SK-MEL-5 (cell line): ENCODE data around the gene ACAA1. TPM values are rescaled to one million over a fixed set of nuclear protein-coding genes. Genes with fewer than 3 reads are reported as not detected.
A peak's percentile ranks its signal among the peaks of the same experiment; 100 is the strongest.
"Not testable (repeated sequence)": the region's sequence is repeated elsewhere in the genome, so short reads cannot be mapped to it uniquely, and the experiment has no call there.

Experiments used
- DNase-seq: peaks from one replicate; pipeline ENCODE4 v3.0.0-alpha.2; 2016; ENCODE audit warnings: low read depth, low spot score
- in situ Hi-C: cut with HindIII; loops from 2 replicates; pipeline ENCODE4 v1.10.0; 2016; ENCODE audit warnings: low sequenced_read_pairs, high pct_unique_total_duplicates, low pct_unique_long_range_greater_than_20kb
- polyA plus RNA-seq, 2 experiments: library from polyadenylated mRNA; depleted of rRNA; stranded (reverse); fragments of >200 nt; gene quantifications; 2 replicates each; pipeline ENCODE4 v1.2.3, GENCODE V29; 2015
- total RNA-seq: library from RNA; depleted of rRNA; stranded (reverse); fragments of >200 nt; shearing (Covaris generic); gene quantifications from 2 replicates; pipeline ENCODE4 v1.2.3, GENCODE V29; 2014; rRNA removed

Gene ACAA1, protein sequence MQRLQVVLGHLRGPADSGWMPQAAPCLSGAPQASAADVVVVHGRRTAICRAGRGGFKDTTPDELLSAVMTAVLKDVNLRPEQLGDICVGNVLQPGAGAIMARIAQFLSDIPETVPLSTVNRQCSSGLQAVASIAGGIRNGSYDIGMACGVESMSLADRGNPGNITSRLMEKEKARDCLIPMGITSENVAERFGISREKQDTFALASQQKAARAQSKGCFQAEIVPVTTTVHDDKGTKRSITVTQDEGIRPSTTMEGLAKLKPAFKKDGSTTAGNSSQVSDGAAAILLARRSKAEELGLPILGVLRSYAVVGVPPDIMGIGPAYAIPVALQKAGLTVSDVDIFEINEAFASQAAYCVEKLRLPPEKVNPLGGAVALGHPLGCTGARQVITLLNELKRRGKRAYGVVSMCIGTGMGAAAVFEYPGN
- 14.1 and 26.2 TPM in 2 replicates for total RNA-seq
- 80.6 and 84.8 TPM in 2 replicates for polyA plus RNA-seq (2015; cell fraction: cytosol; rRNA removed)
- 286 and 300 TPM in 2 replicates for polyA plus RNA-seq (2015; cell fraction: nucleus; rRNA removed)

- in situ Hi-C loops = no loop called here
Measured at GRCh38 chr3:38136777-38137614, at the start of gene ACAA1. Gene ACAA1, minus strand, starts transcription at chr3:38137127. Its CDS starts 92 bp downstream, at chr3:38137035.

GRCh38 chr3:38177181-38177580, 40.3 kb upstream of the ACAA1 start:
- in situ Hi-C loops = no loop called here
- no peak for DNase-seq

More at GRCh38 chr3:38136777-38137614, at the start of gene ACAA1:
- DNase-seq = peak; percentile 99

DNA sequence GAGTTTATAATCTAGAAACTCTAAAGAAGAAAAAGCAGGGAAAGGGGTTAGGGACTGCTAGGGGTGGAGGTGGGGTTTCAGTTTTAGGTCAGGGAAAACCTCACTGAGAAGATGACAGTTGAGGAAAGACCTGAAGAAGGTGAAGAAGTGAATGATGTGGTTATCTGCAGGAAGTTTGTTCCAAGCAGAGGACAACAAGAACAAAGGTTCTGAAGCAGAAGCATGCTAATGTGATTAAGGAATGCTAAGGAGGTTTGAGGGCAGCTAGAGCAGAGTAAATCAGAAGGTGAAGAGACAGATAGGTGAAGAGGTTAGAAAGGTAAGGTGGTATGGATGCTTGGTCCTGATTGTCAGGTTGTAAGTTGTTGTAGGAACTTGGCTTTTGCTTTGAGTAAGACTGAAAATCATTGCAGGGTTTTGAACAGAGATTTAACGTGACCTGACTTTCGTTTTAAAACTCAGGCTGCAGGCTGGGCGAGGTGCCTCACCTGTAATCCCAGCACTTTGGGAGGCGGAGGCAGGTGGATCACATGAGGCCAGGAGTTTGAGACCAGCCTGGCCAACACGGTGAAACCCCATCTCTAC, 37.0 kb upstream of the ACAA1 start:
- in situ Hi-C loops = no loop called here
- no peak for DNase-seq

DNA sequence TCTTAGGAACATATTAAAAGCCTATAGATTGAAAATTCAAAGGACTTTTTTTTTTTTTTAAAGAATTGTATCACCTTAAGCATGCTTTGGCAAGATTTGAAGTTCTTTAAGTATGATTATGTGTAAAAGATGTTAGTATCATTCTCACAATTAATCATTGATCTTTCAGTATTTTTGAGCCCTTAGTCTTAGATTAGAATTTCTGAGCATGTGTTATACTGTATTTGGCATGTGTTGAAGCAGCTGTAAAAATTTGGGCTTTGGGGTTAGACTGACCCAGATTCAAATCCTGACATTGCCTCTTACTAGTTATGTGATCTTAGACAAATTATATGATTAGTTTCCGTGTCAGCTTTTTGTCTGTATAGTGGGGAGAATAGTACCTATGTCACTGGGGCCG, 34.7 kb upstream of the ACAA1 start:
- no peak for DNase-seq
- in situ Hi-C loops = no loop called here

- in situ Hi-C loops = no loop called here
Measured at GRCh38 chr3:38170722-38171121, 33.8 kb upstream of the ACAA1 start.

DNA sequence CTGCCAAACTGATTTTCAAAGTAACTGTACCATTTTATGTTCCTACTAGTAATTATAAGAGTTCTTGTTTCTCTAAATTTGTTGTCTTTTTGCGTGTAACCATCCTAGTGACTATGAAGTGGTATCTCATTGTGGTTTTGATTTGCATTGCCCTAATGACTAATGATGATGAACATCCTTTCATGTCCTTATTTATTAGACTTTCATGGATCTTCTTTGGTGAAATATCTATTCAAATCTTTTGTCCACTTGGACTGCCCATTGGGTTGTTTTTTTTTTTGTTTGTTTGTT, 32.0 kb upstream of the ACAA1 start:
- in situ Hi-C loops = no loop called here
- DNase-seq = no peak

More at GRCh38 chr3:38170722-38171121, 33.8 kb upstream of the ACAA1 start:
- DNase-seq = no peak

DNA sequence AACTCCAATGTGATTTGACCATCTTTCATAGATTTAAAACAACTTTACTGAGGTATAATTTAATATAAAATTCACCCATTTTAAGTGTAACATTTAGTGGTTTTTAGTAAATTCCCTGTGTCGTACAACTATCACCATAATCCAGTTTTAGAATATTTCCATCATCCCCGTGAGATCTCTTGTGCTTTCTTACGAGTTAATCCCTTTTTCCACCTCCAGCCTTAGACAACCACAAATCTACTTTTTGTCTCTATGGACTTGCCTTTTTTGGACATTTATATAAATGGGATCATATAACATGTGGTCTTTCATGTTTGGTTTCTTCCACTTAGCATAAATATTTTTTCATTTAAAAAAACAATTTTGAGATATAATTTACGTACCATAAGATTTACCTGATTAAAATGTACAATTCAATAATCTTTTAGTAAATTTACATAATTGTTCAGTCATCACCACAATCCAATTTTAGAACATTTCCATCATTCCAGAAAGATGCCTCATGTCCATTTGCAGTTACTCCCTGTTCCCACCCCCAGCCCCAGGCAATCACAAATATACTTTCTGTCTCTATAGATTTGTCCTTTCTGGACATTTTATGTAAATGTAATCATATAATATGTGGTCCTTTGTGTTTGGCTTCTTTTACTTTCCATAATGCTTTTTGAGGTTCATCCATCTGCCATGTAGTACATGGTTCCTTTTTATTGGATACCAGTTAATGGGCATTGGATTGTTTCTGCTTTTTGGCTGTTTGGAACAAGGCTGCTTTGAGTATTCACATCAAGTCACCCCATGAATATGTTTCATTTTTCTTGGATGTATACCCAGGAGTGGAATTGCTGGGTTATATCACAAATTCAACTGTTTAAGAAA, 31.5 kb upstream of the ACAA1 start:
- in situ Hi-C loops = no loop called here

DNA sequence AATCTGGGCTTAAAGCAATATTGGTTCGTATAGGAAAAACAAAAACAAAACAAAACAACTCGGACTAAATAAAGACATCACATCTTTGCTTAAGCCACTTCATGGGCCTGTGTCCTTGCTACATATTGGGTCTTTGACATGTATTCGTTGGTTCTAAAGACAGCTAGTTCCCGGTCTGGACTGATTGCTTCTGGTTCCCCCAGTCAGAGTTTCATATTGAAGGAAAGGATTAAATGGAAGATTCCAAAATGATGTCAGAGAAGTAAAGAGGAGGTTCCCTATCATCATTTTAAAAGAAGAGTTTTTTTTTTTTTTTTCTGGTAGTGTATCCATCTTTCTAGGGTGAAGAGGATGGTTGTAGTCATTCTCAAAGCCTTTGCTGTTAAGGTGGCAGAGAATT, 30.7 kb upstream of the ACAA1 start:
- in situ Hi-C loops = no loop called here
- DNase-seq = no peak

More for the DNA sequence above, 31.5 kb upstream of the ACAA1 start:
- no peak for DNase-seq

DNA sequence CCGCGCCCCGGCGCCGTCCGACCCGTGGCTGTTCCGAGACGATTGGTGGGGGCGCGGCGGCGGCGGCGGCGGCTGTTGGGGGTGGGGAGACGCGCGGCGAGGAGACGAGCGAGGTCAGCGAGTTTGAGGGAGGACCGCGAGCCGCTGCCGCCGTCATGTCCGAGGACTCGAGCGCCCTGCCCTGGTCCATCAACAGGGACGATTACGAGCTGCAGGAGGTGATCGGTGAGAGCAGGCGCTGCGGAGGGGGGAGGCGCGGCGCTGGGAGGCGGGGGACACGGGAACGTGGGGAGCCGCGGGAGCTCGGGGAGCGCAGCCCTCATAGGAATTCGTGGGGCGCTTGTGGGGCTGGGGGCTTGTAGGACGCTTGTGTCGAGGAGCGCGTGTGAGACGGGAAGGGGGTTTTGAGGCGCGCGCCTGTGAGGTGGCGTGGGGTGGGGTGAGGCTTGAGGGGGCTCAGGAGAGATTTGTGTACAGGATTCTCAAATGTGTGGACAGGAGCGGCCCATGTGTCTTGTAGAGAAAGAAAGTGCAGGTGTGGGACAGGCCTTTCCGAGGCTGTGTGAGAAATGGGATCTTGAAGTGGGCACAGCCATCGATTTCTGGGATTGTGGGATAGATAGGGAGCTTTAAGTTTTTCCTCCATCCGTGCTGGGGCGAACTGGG, 28.9 kb upstream of the ACAA1 start:
- no peak for DNase-seq

DNA sequence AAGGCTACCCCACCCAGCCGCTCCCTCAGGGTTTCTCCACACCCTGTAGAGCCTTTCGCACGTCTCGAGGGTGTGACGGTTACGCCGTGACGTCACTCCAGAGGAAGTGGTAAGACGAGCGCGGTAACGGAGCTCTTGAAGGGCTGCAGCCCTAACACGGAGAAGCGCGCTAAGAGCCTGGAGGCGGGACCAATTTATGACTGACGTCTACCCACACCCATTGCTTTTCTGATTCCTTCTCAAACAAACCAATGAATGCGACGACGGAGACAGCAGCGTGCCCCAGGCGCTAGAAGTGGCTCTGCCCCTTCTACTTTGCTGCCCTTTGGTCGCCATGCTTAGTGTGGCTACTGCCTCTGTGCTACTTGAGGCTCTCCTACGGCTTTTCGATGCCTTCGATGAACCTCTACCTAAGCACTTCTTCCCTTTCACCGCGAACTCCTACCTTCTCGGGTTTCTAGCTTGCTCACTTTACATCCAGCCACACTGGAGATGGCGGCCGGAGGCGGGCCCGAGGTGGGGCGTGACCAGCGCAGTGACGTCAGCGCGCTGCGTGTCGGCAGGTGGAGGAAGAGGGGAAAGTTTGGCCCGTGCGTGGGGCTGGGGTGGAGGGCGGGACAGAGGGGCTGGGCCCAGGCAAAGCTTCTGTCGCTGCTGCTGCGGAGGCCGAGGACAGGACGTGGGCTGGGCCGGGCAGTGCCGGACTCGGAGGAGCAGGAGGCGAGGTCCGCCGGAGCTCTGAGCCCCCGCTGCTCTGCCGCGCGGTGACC, 28.2 kb upstream of the ACAA1 start, which contains the start of gene OXSR1:
TSS of gene OXSR1 (plus strand) at position 586 of the 770 bp plus-strand sequence. CDS start 340 bp downstream, outside the sequence.
- in situ Hi-C loops = no loop called here
- peak; percentile 100 for DNase-seq

More for the DNA sequence above, 28.9 kb upstream of the ACAA1 start:
- in situ Hi-C loops = no loop called here

DNA sequence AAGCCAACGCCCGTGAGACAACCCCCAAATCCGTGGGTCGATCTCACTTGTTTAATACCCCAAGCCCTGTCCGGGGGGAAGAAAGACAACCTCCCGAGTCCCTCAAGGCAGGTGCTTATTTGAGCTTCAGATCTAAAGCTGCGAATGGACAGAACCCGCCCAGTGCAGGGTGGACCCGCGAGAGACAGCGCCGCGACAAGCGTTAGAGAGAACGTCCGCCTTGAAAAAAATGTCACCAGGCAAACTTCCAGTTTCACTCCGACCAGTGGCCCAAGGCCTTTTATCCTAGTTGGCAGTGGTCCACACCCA, 27.7 kb upstream of the ACAA1 start:
- DNase-seq = no peak
- in situ Hi-C loops = no loop called here

GRCh38 chr3:38163841-38164642, 27.1 kb upstream of the ACAA1 start:
- DNase-seq = no peak
- in situ Hi-C loops = no loop called here

- in situ Hi-C loops = no loop called here
- no peak for DNase-seq
Measured at GRCh38 chr3:38163117-38163840, 26.4 kb upstream of the ACAA1 start.

GRCh38 chr3:38160704-38161103, 23.8 kb upstream of the ACAA1 start:
- DNase-seq, in situ Hi-C loops: not testable (repeated sequence)

GRCh38 chr3:38158472-38158871, 21.5 kb upstream of the ACAA1 start:
- no peak for DNase-seq

More at GRCh38 chr3:38158472-38158871, 21.5 kb upstream of the ACAA1 start:
- in situ Hi-C loops = no loop called here
